ENCODE data around the gene THSD8.
"Not testable (repeated sequence)": the region's sequence is repeated elsewhere in the genome, so short reads cannot be mapped to it uniquely, and the experiment has no call there.

The THSD8 gene

DNA sequence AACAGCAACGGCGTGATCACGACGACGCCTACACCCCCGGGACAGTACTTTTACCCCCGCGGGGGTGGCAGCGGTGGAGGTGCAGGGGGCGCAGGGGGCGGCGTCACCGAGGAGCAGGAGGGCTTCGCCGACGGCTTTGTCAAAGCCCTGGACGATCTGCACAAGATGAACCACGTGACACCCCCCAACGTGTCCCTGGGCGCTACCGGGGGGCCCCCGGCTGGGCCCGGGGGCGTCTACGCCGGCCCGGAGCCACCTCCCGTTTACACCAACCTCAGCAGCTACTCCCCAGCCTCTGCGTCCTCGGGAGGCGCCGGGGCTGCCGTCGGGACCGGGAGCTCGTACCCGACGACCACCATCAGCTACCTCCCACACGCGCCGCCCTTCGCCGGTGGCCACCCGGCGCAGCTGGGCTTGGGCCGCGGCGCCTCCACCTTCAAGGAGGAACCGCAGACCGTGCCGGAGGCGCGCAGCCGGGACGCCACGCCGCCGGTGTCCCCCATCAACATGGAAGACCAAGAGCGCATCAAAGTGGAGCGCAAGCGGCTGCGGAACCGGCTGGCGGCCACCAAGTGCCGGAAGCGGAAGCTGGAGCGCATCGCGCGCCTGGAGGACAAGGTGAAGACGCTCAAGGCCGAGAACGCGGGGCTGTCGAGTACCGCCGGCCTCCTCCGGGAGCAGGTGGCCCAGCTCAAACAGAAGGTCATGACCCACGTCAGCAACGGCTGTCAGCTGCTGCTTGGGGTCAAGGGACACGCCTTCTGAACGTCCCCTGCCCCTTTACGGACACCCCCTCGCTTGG lies 9.6 kb upstream of the THSD8 start:
- in situ Hi-C loops (cut with HindIII; ENCODE audit: low sequenced_read_pairs) = no loop called here

DNA sequence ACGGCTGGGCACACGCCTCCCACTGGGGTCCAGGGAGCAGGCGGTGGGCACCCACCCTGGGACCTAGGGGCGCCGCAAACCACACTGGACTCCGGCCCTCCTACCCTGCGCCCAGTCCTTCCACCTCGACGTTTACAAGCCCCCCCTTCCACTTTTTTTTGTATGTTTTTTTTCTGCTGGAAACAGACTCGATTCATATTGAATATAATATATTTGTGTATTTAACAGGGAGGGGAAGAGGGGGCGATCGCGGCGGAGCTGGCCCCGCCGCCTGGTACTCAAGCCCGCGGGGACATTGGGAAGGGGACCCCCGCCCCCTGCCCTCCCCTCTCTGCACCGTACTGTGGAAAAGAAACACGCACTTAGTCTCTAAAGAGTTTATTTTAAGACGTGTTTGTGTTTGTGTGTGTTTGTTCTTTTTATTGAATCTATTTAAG lies 9.0 kb upstream of the THSD8 start:
- in situ Hi-C loops (cut with HindIII; ENCODE audit: low sequenced_read_pairs) = no loop called here

- in situ Hi-C loops (cut with HindIII; ENCODE audit: low sequenced_read_pairs) = no loop called here
Observed at GRCh38 chr19:12793290-12794195, 8.3 kb upstream of the THSD8 start.

- in situ Hi-C loops (cut with HindIII; ENCODE audit: low sequenced_read_pairs) = no loop called here
Observed at GRCh38 chr19:12794196-12794941, 7.5 kb upstream of the THSD8 start.

GRCh38 chr19:12794971-12795381 lies 6.9 kb upstream of the THSD8 start:
- in situ Hi-C loops (cut with HindIII; ENCODE audit: low sequenced_read_pairs) = no loop called here

DNA sequence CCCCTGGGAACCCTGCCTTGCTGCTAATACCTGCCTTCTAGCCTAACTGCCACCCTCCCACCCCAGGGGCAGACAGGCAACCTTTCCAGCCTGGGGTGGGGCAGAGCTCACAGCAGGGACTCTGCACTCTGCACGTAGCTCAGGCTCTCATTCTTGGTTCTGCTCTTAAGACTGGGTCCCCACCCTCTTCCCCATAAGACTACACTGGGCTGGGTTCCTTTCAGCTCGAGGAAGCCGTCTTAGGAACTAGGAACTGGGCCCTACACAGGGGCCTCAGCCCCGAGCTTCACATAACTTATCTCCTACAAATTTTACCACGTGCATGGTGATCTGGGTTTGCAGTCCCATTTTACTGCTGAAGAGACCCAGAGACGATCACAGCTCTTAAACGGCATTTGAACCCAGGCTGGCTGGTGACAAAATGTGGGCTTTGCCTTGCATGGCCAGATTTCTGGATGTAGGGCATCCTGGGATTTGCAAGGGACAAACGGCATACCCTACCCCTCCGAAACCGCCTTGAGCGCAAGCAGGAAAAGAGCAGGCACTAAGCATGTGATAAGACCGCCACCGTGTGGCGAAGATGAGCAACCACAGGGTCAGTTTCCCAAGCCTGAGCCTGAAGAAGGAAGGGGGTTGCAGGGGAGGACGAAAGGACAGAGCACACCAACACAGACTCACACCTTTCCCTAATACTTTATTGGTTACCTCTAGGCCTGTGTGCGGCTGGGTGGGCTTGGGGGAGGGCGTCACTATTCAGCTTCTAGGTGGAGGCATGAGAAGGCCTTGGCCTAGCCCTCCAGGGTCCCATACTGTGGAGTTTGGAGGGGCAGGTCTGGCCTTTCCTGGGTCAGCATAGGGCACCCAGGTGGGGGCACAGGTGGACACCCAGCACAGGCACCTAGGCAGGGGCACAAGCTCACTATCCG lies 5.5 kb upstream of the THSD8 start:
- in situ Hi-C loops (cut with HindIII; ENCODE audit: low sequenced_read_pairs) = no loop called here

DNA sequence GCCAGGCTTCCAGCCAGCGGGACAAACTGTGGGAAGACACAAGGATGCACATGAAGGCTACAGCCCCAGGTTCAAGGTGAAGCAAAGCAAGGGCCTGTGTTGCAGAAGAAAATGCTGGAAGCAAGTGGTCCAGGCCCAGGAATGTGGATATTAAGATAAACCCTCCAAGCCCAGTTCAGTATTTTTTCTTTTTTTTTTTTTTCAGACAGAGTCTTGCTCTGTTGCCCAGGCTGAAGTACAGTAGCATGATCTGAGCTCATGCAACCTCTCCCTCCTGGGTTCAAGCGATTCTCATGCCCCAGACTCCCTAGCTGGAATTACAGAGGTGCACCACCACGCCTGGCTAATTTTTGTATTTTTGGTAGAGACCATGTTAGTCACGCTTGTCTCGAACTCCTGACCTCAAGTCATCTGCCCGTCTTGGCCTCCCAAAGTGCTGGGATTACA lies 4.7 kb upstream of the THSD8 start:
- in situ Hi-C loops (cut with HindIII; ENCODE audit: low sequenced_read_pairs) = no loop called here

DNA sequence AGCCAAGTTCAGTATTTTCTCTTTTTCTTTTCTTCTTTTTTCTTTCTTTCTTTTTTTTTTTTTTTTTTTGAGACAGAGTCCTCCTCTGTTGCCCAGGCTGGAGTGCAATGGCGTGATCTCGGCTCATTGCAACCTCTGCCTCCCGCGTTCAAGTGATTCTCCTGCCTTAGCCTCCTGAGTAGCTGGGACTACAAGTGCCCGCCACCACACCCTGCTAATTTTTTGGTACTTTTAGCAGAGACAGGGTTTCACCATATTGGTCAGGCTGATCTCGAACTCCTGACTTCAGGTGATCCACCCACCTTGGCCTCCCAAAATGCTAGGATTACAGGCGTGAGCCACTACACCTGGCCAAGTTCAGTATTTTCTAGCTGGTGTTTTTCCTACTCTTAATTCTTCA lies 4.3 kb upstream of the THSD8 start:
- in situ Hi-C loops (cut with HindIII; ENCODE audit: low sequenced_read_pairs) = not testable (repeated sequence)

- in situ Hi-C loops (cut with HindIII; ENCODE audit: low sequenced_read_pairs) = no loop called here
Observed at GRCh38 chr19:12799742-12800465, 2.0 kb upstream of the THSD8 start.

DNA sequence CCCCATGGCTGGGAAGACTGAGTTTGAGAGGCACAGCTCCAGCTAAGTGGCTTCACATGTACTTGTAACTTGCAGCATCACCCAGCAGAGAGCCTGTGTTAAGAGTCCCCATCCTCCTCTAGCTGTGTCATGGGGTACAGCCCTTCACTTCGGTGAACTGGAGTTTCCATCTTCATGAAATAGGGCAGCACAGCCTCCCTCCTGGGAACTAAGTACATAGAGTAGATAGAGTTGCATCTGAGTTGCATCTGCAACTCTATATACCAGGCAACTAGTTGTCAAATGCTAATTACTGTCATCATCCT lies 1.5 kb upstream of the THSD8 start:
- in situ Hi-C loops (cut with HindIII; ENCODE audit: low sequenced_read_pairs) = no loop called here

- in situ Hi-C loops (cut with HindIII; ENCODE audit: low sequenced_read_pairs) = no loop called here
Observed at GRCh38 chr19:12800923-12801465, 875 bp upstream of the THSD8 start.

- in situ Hi-C loops (cut with HindIII; ENCODE audit: low sequenced_read_pairs) = no loop called here
Observed at GRCh38 chr19:12802267-12803106, 618 bp downstream of the THSD8 start.

- in situ Hi-C loops (cut with HindIII; ENCODE audit: low sequenced_read_pairs) = no loop called here
Observed at GRCh38 chr19:12804051-12804450, 2.2 kb downstream of the THSD8 start.

GRCh38 chr19:12806242-12807081 lies 4.6 kb downstream of the THSD8 start, which contains the start of gene RNASEH2A:
Gene RNASEH2A, plus strand, starts transcription at chr19:12806584. Its CDS starts 90 bp downstream, at chr19:12806674.
- in situ Hi-C loops (cut with HindIII; ENCODE audit: low sequenced_read_pairs) = no loop called here

- in situ Hi-C loops (cut with HindIII; ENCODE audit: low sequenced_read_pairs) = no loop called here
Observed at GRCh38 chr19:12815088-12815487, 13.2 kb downstream of the THSD8 start.

GRCh38 chr19:12817188-12817587 lies 15.3 kb downstream of the THSD8 start:
- in situ Hi-C loops (cut with HindIII; ENCODE audit: low sequenced_read_pairs) = not testable (repeated sequence)

DNA sequence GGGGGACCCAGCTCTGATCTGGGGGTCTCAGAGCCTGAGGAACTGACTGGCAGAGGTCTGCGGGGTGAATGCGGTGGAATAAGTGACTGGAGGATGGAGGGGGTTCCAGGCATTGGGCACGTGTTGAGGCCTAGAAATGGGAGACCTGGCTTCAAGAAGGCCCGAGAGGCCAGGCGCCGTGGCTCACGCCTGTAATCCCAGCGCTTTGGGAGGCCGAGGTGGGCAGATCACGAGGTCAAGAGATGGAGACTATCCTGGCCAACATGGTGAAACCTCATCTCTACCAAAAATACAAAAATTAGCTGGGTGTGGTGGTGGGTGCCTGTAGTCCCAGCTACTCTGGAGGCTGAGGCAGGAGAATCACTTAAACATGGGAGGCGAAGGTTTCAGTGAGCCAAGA lies 15.9 kb downstream of the THSD8 start:
- in situ Hi-C loops (cut with HindIII; ENCODE audit: low sequenced_read_pairs) = not testable (repeated sequence)

Data from DLD1 (cell line).